SK-N-MC (cell line): ENCODE data around the gene USP40.

Experiments
- DNase-seq: peaks from one replicate; pipeline ENCODE4 v3.0.0-alpha.2; 2011; ENCODE audit warnings: low read depth, low spot score
- H3K27ac ChIP-seq: fragments of 200-600 bp; sonication (generic); 2 replicates; pipeline ENCODE4 v1.5.1; 2016; ENCODE audit warnings: mixed run types
- H3K36me3 ChIP-seq: fragments of 200-600 bp; sonication (generic); 2 replicates; pipeline ENCODE4 v1.6.1; 2017; ENCODE audit warnings: antibody characterized with exemption, low read length, mixed read lengths; ENCODE audit not compliant: insufficient read depth
- H3K4me3 ChIP-seq: fragments of 200-600 bp; sonication (generic); 2 replicates; pipeline ENCODE4 v1.5.1; 2016
- H3K9ac ChIP-seq: fragments of 200-600 bp; sonication (generic); 2 replicates; pipeline ENCODE4 v1.8.0; 2017; ENCODE audit warnings: mixed run types, mixed read lengths; ENCODE audit not compliant: insufficient read length
- H3K9me3 ChIP-seq: fragments of 200-600 bp; sonication (generic); 2 replicates; pipeline ENCODE4 v1.6.1; 2017; ENCODE audit warnings: low read depth, mild to moderate bottlenecking, antibody characterized with exemption, low read length, moderate library complexity, mixed read lengths
- EZH2 ChIP-seq: fragments of 200-600 bp; sonication (generic); IDR thresholded peaks from one replicate; pipeline ENCODE4 v1.6.1; 2017; ENCODE audit warnings: antibody characterized with exemption
- FOXP2 ChIP-seq: optimal IDR thresholded peaks from 2 replicates; pipeline ENCODE3; 2011; ENCODE audit warnings: mild to moderate bottlenecking, moderate library complexity; ENCODE audit not compliant: insufficient read depth; ENCODE audit errors: extremely low read length, control extremely low read depth
- POLR2AphosphoS5 ChIP-seq: IDR thresholded peaks from 2 replicates; pipeline ENCODE4 v1.6.1; 2012; ENCODE audit warnings: mild to moderate bottlenecking, low read depth, low read length, borderline replicate concordance

USP40 gene

DNA sequence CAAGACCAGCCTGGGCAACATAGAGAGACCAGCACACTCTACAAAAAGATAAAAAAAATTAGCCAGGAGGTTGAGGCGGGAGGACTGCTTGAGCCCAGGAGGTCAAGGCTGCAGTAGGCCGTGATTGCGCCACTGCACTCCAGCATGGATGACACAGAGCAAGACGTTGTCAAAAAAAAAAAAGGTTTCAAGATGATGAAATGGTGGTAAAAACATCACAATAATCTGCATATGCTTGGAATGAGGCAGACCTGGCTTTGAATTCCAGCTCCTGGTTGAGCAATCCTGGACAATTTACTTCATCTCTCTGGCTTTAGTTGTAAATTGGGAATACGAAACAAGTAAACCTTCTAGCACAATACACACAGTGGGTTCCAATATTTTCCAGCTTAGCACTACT is 24.1 kb downstream of the USP40 start:
- no peak overlapping the region for H3K9ac ChIP-seq
- H3K36me3 ChIP-seq, result peaks cover 27% of the 10 kb centered on the region
- TF ChIP-seq FOXP2 (no peak), EZH2 (no peak), POLR2AphosphoS5 (no peak)
- H3K27ac ChIP-seq, result no peak overlapping the region
- no peak for DNase-seq
- H3K9me3 ChIP-seq, result no peaks in the 10 kb centered on the region
- H3K4me3 ChIP-seq, result no peak overlapping the region

DNA sequence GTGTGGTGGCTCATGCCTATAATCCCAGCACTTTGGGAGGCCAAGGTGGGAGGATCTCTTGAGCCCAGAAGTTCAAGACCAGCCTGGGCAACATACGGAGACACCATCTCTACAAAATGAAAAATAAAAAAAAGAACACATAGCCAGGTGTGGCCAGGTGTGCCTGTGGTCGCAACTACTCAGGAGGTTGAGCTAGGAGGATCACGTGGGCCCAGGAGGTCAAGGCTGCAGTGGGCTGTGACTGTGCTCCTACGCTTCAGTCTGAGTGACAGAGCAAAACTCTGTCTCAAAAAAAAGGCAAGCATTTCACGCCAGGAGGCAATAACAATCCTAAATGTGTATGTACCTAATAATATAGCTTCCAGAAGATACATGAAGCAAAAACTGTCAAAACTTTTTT is 27.8 kb downstream of the USP40 start:
- no peaks in the 10 kb centered on the region for H3K9me3 ChIP-seq
- H3K36me3 ChIP-seq, result peaks cover 27% of the 10 kb centered on the region
- no peak overlapping the region for H3K27ac ChIP-seq
- H3K9ac ChIP-seq, result no peak overlapping the region
- no peak for TF ChIP-seq POLR2AphosphoS5
- TF ChIP-seq EZH2, result no peak
- no peak for TF ChIP-seq FOXP2
- DNase-seq, result no peak
- H3K4me3 ChIP-seq, result no peak overlapping the region

DNA sequence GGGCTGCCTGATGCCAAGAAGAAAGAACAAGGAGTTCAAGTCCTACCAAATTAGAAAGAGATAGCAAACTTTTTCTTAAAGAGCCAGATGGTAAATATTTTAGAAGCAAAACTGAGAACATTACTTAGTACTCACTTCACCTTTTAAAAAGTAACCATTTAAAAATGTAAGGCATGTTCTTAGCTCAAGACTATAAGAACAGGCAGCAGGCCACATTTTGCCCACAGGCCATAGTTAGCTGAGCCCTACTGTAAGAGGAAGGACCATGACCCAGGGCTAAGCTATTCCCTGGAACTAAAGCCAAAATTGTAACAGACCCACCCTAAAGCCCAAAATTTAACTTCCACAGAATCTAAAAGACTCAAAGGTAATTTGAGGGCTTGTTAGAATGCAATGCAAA is 31.3 kb downstream of the USP40 start:
- TF ChIP-seq EZH2 (no peak), FOXP2 (no peak), POLR2AphosphoS5 (no peak)
- H3K36me3 ChIP-seq, result peaks cover 23% of the 10 kb centered on the region
- no peak for DNase-seq

DNA sequence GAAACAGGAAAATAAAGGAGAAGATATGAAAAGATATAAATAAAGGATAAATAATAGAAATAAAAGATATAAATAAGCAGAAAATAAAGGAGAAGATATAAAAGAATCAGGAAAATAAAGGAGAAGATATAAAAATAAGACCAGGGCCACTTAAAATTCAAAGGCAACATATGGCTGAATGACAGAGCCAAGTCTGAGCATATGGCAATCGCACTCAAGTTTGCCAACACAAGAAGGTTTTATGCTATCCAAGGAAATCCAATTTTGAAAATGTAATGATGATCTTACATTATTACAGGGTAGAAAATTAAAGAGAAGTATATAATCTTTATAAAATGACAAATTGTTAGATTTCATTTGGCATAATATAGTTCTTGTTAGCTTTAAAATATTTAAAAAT is 33.6 kb downstream of the USP40 start:
- Histone ChIP-seq H3K4me3 (no peak overlapping the region), H3K9ac (no peak overlapping the region), H3K27ac (no peak overlapping the region), H3K9me3 (no peaks in the 10 kb centered on the region), H3K36me3 (peaks cover 13% of the 10 kb centered on the region)
- DNase-seq, result no peak
- no peak for TF ChIP-seq FOXP2
- no peak for TF ChIP-seq EZH2
- no peak for TF ChIP-seq POLR2AphosphoS5

More for the DNA sequence above, 31.3 kb downstream of the USP40 start:
- H3K9ac ChIP-seq, result no peak overlapping the region
- H3K27ac ChIP-seq, result no peak overlapping the region
- no peaks in the 10 kb centered on the region for H3K9me3 ChIP-seq
- no peak overlapping the region for H3K4me3 ChIP-seq

DNA sequence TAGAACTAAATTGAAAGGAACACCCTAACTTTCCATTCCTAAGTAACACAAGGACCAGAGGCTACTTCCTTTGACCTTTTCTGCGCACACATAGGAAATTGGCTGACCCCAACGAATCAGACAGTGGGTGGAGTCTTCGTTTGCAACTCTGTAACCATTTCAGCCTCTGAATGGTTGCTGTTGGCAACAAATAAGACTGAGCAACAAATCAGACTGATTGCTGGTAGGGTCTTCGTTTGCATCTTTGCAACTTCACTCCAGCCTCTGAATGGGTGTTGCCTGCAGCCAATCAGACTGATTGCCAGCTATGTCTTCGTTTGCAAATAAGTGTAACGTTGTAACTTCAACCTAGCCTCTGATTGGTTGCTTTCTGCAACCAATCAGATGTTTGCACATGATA is 34.6 kb downstream of the USP40 start:
- TF ChIP-seq FOXP2 (no peak), EZH2 (no peak), POLR2AphosphoS5 (no peak)
- no peak for DNase-seq
- H3K36me3 ChIP-seq, result peaks cover 13% of the 10 kb centered on the region

DNA sequence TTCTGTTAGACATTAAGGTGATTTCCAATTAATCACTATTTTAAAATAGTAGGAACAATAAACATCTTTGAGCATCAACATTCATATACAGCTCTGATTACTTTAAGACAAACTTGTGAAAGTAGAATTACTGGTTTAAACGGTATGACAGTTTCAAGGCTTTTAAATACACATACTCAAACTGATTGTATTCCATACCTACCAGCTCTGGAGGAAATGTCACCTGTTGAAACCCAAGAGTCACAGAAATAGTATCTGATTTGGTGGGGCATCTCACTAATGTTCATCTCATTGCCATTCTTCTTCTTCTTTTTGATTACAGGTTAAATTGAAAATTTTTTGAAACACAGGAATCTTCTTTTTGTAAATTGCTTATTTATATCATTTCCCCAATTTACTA is 36.2 kb downstream of the USP40 start:
- H3K27ac ChIP-seq, result no peak overlapping the region
- no peak overlapping the region for H3K4me3 ChIP-seq
- no peaks in the 10 kb centered on the region for H3K9me3 ChIP-seq
- peaks cover 9% of the 10 kb centered on the region; the same call in 1 of the 2 replicates for H3K36me3 ChIP-seq
- H3K9ac ChIP-seq, result no peak overlapping the region
- no peak for TF ChIP-seq FOXP2
- TF ChIP-seq POLR2AphosphoS5, result no peak
- no peak for TF ChIP-seq EZH2
- no peak for DNase-seq

More for the DNA sequence above, 34.6 kb downstream of the USP40 start:
- Histone ChIP-seq H3K9me3 (no peaks in the 10 kb centered on the region), H3K27ac (no peak overlapping the region), H3K4me3 (no peak overlapping the region), H3K9ac (no peak overlapping the region)

DNA sequence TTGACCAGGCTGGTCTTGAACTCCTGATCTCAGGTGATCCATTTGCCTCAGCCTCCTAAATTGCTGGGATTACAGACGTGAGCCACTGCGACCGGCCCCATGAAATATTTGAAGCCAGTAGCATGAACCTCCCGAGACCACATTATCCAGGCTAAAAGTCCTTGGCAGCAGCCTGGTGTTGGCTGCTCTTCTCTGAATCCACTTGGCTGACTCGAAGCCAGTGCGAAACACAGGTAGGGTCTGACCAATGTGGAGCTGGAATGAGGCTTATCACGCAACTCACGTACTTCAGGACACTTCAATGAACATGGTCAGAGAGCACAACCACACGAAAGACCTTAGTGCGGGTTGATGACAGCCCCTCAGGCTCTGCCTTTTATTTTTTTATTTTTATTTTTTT is 38.4 kb downstream of the USP40 start:
- TF ChIP-seq EZH2 (no peak), POLR2AphosphoS5 (no peak), FOXP2 (no peak)
- no peak overlapping the region for H3K9ac ChIP-seq
- DNase-seq, result no peak
- H3K4me3 ChIP-seq, result no peak overlapping the region
- peaks cover 13% of the 10 kb centered on the region; the same call in 1 of the 2 replicates for H3K36me3 ChIP-seq
- H3K9me3 ChIP-seq, result no peaks in the 10 kb centered on the region
- H3K27ac ChIP-seq, result no peak overlapping the region

DNA sequence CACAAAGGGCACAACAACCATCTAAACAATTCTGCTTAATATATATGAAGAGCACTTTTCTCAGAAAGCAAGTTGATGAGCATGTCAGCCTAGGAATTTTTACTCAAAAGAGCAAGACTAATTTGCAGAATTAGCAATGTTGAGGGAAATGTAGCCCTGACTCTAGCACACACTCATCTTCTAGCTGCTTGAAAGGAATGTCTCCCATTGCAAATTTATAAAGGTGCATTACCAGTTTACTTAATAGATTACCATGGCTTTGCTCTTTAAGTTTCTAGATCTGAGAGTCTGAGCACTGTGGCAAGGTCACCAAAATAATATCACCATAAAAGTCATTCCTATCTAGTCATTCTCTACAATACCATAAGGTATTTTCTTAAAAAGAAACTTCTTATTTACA is 40.8 kb downstream of the USP40 start:
- no peak overlapping the region for H3K4me3 ChIP-seq
- no peak for DNase-seq
- peaks cover 11% of the 10 kb centered on the region; the same call in 1 of the 2 replicates for H3K36me3 ChIP-seq
- H3K9ac ChIP-seq, result no peak overlapping the region
- no peak overlapping the region for H3K27ac ChIP-seq
- no peak for TF ChIP-seq POLR2AphosphoS5
- no peak for TF ChIP-seq FOXP2
- no peak for TF ChIP-seq EZH2
- H3K9me3 ChIP-seq, result no peaks in the 10 kb centered on the region

DNA sequence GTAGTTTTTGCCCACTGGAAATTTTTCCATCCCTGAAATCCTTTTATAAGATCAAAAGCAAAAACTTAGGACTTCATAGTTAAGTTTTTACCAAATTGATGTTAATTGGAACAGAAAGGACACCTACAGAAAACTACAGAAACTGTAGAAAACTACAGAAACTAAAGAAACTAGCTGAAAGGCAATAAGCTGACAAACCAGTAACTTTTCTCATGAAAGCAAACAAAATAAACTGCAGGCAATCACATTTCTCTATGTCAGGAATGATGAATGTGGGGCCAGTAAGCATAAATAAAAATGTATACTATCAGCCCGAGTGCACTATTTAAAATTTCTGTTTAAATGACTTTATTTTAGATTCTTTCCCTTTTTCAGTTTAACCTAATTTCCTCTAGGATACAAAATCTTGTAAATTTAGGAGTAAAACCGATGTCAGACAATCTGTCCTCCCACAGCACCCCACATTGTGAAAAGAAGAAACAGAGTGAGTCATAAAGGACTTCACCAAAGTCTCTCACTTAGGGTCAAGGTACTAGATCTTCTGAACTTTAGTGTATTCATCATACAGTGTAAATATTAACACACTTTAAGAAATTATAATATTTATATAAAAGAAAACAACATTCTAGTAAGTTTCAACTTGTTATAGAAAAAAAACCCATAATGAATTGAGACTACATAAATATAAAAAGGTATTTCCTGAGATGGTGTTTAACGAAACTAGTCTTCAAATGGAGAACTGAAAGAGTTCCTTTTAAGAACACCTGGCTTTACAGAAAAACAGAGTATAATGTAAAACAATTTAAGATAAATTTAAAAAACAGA is 46.6 kb downstream of the USP40 start:
- TF ChIP-seq EZH2, result no peak
- no peak for TF ChIP-seq FOXP2
- no peak for TF ChIP-seq POLR2AphosphoS5
- Histone ChIP-seq H3K27ac (no peak overlapping the region), H3K9me3 (no peaks in the 10 kb centered on the region), H3K9ac (no peak overlapping the region), H3K36me3 (peaks cover 21% of the 10 kb centered on the region), H3K4me3 (no peak overlapping the region)
- no peak for DNase-seq

DNA sequence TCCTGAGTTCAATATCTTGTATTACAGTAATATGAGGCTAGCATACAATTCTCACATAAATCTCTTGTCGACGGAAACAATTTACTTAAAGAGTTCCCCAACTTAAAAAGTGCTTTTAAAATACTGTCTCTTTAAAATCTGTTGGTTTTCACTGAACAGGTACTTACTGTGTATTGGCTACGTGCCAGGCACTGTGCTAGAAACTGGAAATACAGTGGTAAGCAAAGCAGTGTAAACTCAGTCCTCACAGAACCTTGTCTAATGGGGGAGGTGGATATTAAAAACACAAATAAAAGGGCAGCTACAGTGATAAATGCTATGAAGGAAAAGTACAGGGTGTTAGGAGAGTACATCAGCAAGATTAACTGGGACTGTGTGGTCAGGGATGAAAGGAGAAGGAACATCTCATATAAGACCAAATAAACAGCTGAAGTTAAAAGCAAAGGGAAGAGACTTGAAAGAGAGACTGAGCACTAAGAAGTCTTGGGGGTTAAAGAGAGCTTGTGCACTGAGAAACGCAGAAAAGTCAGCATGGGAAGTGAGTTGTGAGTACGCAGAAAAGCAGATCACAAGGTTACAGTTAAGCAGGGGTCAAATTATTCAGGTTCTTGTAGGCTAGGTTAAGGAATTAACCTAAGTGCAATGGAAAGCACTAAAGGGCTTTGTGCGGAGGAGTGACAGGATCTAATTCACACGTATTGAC is 52.5 kb downstream of the USP40 start:
- no peak for TF ChIP-seq EZH2
- no peak for TF ChIP-seq POLR2AphosphoS5
- TF ChIP-seq FOXP2, result no peak
- no peaks in the 10 kb centered on the region for H3K9me3 ChIP-seq
- no peak for DNase-seq
- H3K9ac ChIP-seq, result no peak overlapping the region
- H3K4me3 ChIP-seq, result no peak overlapping the region
- peaks cover 9% of the 10 kb centered on the region; the same call in 1 of the 2 replicates for H3K36me3 ChIP-seq
- H3K27ac ChIP-seq, result peak overlapping the region; percentile 63
